Fibroblast of mammary gland (primary cell): ENCODE data around the gene NCOR1.
A peak's percentile ranks its signal among the peaks of the same experiment; 100 is the strongest.
"Not testable (repeated sequence)": the region's sequence is repeated elsewhere in the genome, so short reads cannot be mapped to it uniquely, and the experiment has no call there.

Experiments used
- DNase-seq: peaks from one replicate; pipeline ENCODE4 v3.0.0-alpha.2; 2010; ENCODE audit warnings: low read depth
- H3K4me3 ChIP-seq: 2 replicates; pipeline ENCODE4 v1.5.1; 2011; ENCODE audit warnings: low read depth, mild to moderate bottlenecking, low read length, moderate library complexity; ENCODE audit not compliant: control insufficient read depth
- CTCF ChIP-seq: conservative IDR thresholded peaks from 2 replicates; pipeline ENCODE4 v1.5.1; 2011; ENCODE audit warnings: low read depth, low read length, inconsistent platforms; ENCODE audit not compliant: control insufficient read depth, insufficient read depth

NCOR1 gene

GRCh38 chr17:16241906-16242399 is 26.6 kb upstream of the NCOR1 start:
- no peak for TF ChIP-seq CTCF
- no peak for DNase-seq
- H3K4me3 ChIP-seq, result no peak overlapping the region

- no peak overlapping the region for H3K4me3 ChIP-seq
- no peak for DNase-seq
- no peak for TF ChIP-seq CTCF
Measured at GRCh38 chr17:16239931-16240330, 24.6 kb upstream of the NCOR1 start.

- H3K4me3 ChIP-seq, result no peak overlapping the region
- DNase-seq, result no peak
- no peak for TF ChIP-seq CTCF
Measured at GRCh38 chr17:16232391-16232790, 17.1 kb upstream of the NCOR1 start.

GRCh38 chr17:16229912-16230561 is 14.7 kb upstream of the NCOR1 start:
- not testable (repeated sequence) for H3K4me3 ChIP-seq, DNase-seq

GRCh38 chr17:16222406-16222805 is 7.1 kb upstream of the NCOR1 start:
- no peak for TF ChIP-seq CTCF
- peak; percentile 53 for DNase-seq
- no peak overlapping the region for H3K4me3 ChIP-seq

GRCh38 chr17:16217002-16217635 is 1.8 kb upstream of the NCOR1 start, which contains the start of gene PIGL:
Gene PIGL, plus strand, starts transcription at chr17:16217210. Its CDS starts 17 bp downstream, at chr17:16217227.
- no peak for TF ChIP-seq CTCF
- peak; percentile 96 for DNase-seq
- peak within 1 kb of the TSS; percentile 85 for H3K4me3 ChIP-seq

- peak overlapping the region; percentile 85 for H3K4me3 ChIP-seq
- not testable (repeated sequence) for DNase-seq
Measured at GRCh38 chr17:16216341-16217001, 1.1 kb upstream of the NCOR1 start.
